ENCODE data around the gene NRTN. TPM values are rescaled to one million over a fixed set of nuclear protein-coding genes. Genes with fewer than 3 reads are reported as not detected.

NRTN gene
- total and polyA plus RNA-seq, 2 experiments from 2014 or later = 4.0 to 5.5 TPM

DNA sequence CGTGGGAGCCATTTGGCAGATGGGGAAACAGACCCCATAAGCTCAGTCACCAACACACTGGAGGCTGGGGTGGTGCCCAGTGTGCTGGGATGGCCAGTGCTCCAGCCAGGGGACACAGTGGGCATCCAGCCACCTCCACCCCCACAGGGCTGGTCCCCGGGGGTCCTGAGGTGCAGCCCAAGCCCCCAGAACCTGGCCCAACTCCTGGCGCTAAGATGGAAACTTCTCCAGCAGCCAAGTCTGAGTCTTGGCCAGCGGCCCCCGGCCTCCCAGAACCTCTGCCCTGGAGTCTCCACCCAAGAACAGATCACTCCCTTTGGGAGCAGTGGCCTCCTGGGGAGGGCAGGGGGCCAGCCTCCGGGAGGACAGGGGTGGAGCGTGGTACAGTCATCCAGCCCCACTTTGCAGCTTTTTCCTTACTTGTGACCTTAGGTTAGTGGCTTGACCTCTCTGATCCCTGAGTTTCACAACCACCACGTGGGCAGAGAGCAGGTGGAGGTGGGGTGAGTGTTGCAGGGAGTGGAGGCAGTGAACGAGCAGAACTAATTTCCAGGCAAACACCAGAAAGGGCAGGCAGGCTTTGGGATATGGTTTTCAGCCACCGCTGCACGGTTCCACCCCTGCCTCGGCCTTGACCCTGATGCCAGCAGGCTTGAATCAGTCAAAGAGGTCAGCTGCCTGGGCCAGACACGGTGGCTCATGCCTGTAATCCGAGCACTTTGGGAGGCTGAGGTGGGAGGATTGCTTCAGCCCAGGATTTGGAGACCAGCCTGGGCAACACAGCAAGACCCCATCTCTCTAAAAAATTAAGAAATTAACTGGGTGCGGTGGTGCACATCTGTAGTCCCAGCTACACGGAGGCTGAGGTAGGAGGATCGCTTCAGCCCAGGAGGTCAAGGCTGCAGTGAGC, 4.3 kb upstream of the NRTN start:
- Histone ChIP-seq H4K20me1 (replicated peaks; ENCODE audit: insufficient read depth) (no peaks in the 10 kb centered on the region), H3K4me2 (no peak overlapping the region), H3K79me2 (replicated peaks; ENCODE audit: insufficient read depth) (no peaks in the 10 kb centered on the region), H3F3A (replicated peaks; ENCODE audit: low read depth) (no peaks in the 10 kb centered on the region), H3K4me3 (no peak overlapping the region), H3K9me2 (ENCODE audit: insufficient read depth) (peaks cover 5% of the 10 kb centered on the region; the same call in 1 of the 2 replicates), H2AFZ (no peak overlapping the region), H3K4me1 (ENCODE audit: insufficient read depth) (no peaks in the 10 kb centered on the region; the same call in 1 of the 2 replicates), H3K27me3 (ENCODE audit: insufficient read depth) (peaks cover 14% of the 10 kb centered on the region), H3K36me3 (ENCODE audit: insufficient read depth) (no peaks in the 10 kb centered on the region), H3K27ac (ENCODE audit: low read depth) (no peak overlapping the region)
- Mint-ChIP-seq H3K4me1 (peaks cover 10% of the 10 kb centered on the region; the same call in 2 of the 3 replicates), H3K36me3 (ENCODE audit: low read depth) (peaks cover 2% of the 10 kb centered on the region; the same call in 1 of the 3 replicates), H3K9me3 (peaks cover 3% of the 10 kb centered on the region; the same call in 2 of the 3 replicates), H3K4me3 (no peak overlapping the region), H3K27ac (no peak overlapping the region), H3K27me3 (ENCODE audit: insufficient read depth, low read depth, poor library complexity) (peaks cover 45% of the 10 kb centered on the region)
- DNase-seq (ENCODE audit: low spot score) (no peak), ATAC-seq (no peak)
- no peak for TF ChIP-seq ZNF331 (CRISPR knock-in tag; IDR thresholded peaks at IDR 0.05; ENCODE audit: low read depth)
- TF ChIP-seq EZH2 (IDR thresholded peaks at IDR 0.05; ENCODE audit: low read depth, unreplicated experiment) = no peak
- no peak for TF ChIP-seq ZNF114 (CRISPR knock-in tag; IDR thresholded peaks at IDR 0.05)
- no peak for TF ChIP-seq CREB1 (CRISPR knock-in tag; IDR thresholded peaks at IDR 0.05; ENCODE audit: low read depth)
- TF ChIP-seq, protein P1, sequence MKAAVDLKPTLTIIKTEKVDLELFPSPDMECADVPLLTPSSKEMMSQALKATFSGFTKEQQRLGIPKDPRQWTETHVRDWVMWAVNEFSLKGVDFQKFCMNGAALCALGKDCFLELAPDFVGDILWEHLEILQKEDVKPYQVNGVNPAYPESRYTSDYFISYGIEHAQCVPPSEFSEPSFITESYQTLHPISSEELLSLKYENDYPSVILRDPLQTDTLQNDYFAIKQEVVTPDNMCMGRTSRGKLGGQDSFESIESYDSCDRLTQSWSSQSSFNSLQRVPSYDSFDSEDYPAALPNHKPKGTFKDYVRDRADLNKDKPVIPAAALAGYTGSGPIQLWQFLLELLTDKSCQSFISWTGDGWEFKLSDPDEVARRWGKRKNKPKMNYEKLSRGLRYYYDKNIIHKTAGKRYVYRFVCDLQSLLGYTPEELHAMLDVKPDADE (IDR thresholded peaks at IDR 0.05) = no peak
- no peak for TF ChIP-seq CTCF (conservative IDR thresholded peaks at IDR 0.05; ENCODE audit: low read depth in 2 of 2)
- no peak for TF ChIP-seq POLR2AphosphoS5 (IDR thresholded peaks at IDR 0.05; ENCODE audit: low read depth)
- TF ChIP-seq NANOG (IDR thresholded peaks at IDR 0.05; ENCODE audit: borderline replicate concordance) = no peak
- no peak for TF ChIP-seq STAT1 (IDR thresholded peaks at IDR 0.05; ENCODE audit: unreplicated experiment)
- no peak for TF ChIP-seq JUNB (IDR thresholded peaks at IDR 0.05; ENCODE audit: unreplicated experiment)
- TF ChIP-seq EZH2phosphoT487 (IDR thresholded peaks at IDR 0.05; ENCODE audit: unreplicated experiment) = no peak
- TF ChIP-seq REST (IDR thresholded peaks at IDR 0.05; ENCODE audit: unreplicated experiment) = no peak
- TF ChIP-seq, protein P2, sequence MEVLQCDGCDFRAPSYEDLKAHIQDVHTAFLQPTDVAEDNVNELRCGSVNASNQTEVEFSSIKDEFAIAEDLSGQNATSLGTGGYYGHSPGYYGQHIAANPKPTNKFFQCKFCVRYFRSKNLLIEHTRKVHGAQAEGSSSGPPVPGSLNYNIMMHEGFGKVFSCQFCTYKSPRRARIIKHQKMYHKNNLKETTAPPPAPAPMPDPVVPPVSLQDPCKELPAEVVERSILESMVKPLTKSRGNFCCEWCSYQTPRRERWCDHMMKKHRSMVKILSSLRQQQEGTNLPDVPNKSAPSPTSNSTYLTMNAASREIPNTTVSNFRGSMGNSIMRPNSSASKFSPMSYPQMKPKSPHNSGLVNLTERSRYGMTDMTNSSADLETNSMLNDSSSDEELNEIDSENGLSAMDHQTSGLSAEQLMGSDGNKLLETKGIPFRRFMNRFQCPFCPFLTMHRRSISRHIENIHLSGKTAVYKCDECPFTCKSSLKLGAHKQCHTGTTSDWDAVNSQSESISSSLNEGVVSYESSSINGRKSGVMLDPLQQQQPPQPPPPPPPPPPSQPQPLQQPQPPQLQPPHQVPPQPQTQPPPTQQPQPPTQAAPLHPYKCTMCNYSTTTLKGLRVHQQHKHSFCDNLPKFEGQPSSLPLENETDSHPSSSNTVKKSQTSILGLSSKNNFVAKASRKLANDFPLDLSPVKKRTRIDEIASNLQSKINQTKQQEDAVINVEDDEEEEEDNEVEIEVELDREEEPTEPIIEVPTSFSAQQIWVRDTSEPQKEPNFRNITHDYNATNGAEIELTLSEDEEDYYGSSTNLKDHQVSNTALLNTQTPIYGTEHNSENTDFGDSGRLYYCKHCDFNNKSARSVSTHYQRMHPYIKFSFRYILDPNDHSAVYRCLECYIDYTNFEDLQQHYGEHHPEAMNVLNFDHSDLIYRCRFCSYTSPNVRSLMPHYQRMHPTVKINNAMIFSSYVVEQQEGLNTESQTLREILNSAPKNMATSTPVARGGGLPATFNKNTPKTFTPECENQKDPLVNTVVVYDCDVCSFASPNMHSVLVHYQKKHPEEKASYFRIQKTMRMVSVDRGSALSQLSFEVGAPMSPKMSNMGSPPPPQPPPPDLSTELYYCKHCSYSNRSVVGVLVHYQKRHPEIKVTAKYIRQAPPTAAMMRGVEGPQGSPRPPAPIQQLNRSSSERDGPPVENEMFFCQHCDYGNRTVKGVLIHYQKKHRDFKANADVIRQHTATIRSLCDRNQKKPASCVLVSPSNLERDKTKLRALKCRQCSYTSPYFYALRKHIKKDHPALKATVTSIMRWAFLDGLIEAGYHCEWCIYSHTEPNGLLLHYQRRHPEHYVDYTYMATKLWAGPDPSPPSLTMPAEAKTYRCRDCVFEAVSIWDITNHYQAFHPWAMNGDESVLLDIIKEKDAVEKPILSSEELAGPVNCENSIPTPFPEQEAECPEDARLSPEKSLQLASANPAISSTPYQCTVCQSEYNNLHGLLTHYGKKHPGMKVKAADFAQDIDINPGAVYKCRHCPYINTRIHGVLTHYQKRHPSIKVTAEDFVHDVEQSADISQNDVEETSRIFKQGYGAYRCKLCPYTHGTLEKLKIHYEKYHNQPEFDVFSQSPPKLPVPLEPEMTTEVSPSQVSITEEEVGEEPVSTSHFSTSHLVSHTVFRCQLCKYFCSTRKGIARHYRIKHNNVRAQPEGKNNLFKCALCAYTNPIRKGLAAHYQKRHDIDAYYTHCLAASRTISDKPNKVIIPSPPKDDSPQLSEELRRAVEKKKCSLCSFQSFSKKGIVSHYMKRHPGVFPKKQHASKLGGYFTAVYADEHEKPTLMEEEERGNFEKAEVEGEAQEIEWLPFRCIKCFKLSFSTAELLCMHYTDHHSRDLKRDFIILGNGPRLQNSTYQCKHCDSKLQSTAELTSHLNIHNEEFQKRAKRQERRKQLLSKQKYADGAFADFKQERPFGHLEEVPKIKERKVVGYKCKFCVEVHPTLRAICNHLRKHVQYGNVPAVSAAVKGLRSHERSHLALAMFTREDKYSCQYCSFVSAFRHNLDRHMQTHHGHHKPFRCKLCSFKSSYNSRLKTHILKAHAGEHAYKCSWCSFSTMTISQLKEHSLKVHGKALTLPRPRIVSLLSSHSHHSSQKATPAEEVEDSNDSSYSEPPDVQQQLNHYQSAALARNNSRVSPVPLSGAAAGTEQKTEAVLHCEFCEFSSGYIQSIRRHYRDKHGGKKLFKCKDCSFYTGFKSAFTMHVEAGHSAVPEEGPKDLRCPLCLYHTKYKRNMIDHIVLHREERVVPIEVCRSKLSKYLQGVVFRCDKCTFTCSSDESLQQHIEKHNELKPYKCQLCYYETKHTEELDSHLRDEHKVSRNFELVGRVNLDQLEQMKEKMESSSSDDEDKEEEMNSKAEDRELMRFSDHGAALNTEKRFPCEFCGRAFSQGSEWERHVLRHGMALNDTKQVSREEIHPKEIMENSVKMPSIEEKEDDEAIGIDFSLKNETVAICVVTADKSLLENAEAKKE (CRISPR knock-in tag; IDR thresholded peaks at IDR 0.05) = no peak
